SH-SY5Y (cell line): ENCODE data around the gene ALDH9A1.

Experiments used
- GATA2 ChIP-seq: IDR thresholded peaks from 2 replicates; pipeline ENCODE4 v1.6.1; 2011; ENCODE audit warnings: mild to moderate bottlenecking, low read depth, low read length
- GATA3 ChIP-seq: IDR thresholded peaks from 2 replicates; pipeline ENCODE4 v1.6.1; 2011; ENCODE audit warnings: low read depth, mild to moderate bottlenecking, low read length, moderate library complexity

Gene ALDH9A1

DNA sequence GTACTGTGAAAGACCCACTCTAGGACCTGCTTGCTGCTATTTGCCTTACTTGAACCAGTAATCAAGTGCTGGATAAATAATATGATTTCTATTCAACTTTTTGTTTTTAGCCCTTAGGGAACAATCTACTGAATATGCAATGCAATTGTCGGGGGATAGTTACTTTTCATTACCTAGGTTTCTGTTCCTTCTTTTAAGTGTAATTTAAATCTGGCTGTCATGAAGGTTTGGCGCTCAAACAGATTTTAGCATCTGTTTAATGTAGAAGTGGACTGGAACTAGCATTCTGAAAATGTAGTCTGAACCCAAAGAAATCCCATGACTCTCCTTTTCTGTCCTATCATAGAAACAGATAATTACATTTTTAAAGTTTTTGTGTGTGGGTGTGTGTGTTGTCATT, 62.5 kb downstream of the ALDH9A1 start:
- TF ChIP-seq GATA3 (no peak), GATA2 (no peak)

DNA sequence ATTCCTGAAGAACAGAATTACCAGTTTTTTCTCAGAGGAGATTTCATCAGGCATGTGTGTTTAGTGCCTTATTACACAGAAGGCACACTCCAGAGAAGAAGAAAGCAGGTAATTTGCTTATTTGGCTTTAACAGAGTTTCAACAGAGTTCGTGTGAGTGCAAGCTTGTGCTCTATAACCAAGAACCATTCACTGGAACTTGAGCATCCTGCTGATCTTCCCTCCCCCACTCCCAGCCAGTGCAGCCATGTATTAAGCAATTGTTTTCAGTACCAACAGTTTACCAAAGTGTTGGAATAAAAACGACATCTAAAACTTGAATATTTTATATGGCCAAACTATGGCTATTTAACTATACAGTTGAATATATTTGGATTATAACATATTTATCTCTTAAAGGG, 63.0 kb downstream of the ALDH9A1 start:
- no peak for TF ChIP-seq GATA3
- TF ChIP-seq GATA2 = no peak

DNA sequence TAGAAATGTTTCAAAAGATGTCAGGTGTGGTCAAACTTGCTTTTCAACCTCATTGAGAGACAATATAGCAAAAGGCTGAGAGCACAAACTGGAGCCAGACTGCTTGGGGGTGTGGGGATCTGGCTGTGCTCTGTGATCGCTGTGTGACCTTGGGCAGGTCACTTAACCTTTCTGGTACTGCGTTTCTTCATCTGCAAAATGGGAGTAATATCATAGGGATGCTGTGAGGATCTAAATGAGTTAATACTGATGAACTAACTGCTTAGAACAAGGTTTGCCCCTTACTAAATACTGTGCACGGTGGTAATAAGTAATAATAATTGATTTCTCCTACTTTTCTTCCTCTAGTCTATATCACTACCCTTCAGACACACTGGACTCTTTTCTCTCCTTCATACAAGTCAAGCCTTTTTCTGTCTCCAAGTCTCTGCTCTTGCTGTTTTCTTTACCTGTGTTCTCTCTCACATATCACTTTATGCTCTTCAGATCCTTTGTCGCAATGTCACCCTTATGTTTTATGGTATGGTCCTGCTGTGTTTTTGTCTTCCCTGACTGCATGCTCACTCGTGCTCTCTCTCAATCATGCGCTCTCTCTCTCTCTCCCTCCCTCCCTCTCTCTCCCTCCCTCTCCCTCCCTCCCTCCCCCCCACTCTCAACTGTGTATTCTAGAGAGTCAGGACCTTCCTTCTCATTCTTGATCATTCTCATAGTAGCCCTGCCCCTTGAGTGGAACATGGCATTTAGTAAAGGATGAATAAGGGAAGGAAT, 64.0 kb downstream of the ALDH9A1 start:
- TF ChIP-seq GATA2 = no peak
- TF ChIP-seq GATA3 = no peak

DNA sequence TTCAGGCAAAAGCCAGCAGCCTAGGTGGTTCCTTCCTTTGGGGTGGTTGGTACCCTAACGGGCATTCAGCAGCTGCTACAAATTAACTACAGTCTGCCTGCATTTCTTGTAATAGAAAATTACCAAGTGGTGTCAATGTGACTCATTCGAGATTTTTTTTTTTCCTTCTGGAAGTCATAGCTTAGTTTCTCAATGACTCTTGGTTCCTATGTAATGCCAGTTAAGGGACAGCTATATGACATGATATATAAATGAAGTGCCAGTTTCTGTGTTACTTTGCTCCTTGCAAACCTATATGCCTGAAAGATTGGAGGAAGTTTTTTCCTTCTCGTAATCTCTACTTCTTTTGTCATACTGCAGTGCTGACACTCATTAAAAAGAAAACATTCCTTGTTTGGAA, 64.7 kb downstream of the ALDH9A1 start:
- TF ChIP-seq GATA2 = no peak
- TF ChIP-seq GATA3 = no peak

DNA sequence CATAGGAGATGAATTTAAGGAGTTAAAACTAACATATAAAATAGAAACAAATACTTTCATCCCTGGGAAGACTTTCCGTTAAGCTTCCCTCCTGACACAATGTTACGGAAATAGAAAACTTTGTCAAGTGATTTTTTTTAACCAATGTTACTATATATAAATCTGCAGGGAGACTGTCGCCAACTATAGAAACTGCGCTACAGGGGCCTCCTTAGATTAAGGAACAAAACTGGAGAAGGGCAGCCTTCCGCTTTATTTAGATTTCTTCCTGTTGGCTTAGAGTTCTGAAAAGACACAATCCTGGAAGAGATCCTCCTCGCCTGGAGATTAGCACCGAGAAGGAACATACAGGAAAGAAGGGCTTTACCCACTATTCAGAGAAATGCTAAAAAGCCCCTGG, 65.9 kb downstream of the ALDH9A1 start:
- TF ChIP-seq GATA2 (no peak), GATA3 (no peak)

DNA sequence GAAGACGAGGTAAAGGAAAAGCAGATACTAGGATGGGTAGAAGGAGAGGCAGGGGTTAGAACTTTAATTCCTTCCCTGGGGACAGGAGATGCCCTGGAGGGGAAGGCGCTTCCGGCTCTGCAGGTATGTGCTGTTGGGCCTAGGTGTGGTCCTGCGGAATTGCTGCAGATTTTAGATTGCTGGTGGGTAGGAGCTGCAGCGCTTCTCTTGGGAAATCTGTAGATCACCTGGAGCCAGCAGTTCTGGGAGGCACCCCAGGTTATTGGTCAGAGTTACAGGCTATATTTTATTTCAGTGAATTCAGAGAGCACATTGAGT, 66.3 kb downstream of the ALDH9A1 start:
- TF ChIP-seq GATA3 (no peak), GATA2 (no peak)

DNA sequence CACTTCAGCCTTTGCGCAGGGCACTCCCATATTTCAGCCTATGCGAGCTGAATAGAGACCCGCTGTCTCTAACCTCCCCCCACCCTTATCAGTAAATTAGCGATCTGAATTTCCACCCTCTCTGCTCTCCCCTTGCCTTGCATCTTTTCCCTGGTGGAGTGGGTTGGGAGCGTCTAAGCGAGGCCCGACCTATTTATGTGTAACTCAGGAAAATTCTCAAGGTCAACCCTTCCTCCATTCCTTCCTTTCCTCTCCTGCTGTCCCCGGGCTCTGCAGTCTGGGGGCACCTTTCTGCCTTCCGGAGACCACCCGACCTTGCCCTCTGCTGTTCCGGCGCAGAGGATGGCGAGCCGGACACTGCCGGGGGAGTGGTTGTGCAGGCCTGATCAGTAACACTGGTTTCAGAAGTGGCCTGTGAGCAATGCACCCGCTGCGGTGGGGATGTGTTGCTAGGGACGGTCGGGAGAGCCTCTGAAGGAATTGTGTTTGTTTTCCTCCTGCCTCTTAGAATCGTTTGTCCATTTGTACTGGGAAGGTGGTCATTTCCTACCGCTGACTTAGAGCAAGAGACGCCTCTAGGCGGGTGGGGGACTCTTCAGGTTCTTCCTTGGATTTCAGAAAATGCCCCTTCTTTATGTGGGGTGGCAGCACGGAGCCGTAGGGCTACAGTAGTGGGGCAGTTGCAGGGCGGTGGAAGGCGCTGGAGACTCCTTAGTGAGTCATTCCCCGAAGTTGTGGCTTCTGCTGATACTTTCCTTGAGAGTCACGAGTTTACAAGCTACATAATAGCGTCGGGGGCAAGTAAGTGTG, 66.8 kb downstream of the ALDH9A1 start:
- TF ChIP-seq GATA3 = no peak
- peak; percentile 54 for TF ChIP-seq GATA2

DNA sequence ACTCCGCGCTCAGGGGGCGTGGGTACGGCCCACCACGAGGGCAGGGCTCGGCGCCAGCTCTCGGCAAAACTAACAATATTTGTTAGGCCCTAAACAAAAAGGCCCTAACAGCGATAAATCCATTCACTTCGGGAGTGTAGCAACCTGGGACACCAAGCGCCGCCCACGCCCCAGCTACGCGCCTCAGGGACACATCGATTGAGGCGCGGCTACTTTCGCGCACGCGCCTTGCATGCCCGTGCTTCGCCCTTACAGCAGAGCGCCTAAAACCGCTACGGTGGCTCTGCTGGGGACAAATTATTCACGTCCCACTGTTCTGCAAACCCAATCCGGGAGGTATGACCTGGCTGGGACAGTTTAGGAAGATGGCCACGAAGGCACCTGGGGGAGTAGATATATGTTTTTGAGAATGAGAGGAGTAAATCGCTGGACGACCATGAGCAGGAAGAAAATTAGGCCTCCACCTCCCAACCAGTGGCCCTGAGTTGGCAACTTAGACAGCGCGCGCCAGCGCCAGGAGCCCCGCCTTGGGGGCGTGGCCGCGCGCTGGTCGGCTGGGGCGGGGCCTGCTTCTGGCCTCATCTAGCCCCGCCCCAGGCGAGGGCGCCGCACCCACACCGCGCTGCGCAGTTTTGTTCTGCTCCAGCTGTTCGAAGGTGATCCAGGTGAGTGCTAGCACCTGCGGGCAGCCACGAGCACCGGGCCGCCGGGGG, 67.6 kb downstream of the ALDH9A1 start, which contains the start of gene MGST3:
Gene MGST3, plus strand, starts transcription at position 606 of the 713 bp plus-strand sequence. CDS start 18,614 bp downstream, outside the sequence.
- TF ChIP-seq GATA2 (no peak), GATA3 (no peak)

DNA sequence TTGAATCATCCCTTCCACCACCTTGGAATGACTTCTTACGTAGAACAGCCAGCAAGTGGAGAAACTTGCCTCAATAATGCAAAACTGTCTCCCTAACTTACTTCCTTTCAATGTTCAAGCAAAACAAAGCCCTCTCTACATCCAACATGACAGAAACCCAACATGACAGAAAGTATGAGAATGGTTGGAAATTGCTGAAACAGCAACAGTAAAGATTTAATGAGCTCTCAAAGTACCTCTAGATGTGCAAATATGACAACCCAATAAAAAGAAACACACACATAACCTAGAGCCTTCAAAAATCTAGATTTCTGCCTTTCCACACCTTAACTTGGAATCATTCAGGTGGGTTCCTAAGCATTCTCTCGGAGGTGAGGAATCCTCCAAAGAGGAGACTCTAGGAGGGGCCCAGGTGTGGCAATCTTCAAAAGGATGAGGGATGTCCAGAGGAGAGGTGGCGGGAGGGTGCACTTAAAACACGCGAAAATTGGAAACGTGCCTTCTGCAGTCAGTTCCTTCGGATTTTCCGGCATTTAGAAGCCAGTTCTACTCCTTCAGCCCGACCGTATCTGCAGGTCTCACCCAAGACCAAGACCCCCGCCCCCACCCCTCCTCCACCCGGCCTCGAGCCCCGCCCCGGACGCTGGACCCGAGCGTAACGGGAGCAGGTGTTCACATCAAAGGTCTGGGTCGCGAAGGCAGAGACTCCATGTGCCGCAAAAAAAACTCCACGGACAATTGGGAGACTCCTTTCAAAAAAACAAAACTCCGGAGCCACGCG, 68.3 kb downstream of the ALDH9A1 start:
- TF ChIP-seq GATA3 (no peak), GATA2 (no peak)

DNA sequence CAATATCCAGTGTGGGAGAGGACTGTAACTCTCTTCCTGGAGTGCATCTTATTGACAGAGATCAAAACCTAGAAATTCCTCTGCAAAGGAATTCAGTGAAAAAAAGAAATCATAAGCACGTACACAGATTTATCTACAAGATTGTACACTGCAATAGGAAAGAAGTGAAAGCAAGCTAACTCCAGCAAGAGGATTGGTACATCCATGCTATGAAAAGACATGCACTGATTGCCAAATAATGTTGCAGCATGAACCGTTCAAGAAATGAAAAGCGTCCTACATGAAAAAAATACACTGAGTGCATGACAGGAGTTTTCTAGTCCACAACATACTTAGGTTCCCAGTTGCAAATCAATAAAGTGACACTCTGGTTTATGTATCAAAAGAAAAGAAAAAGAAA, 69.2 kb downstream of the ALDH9A1 start:
- TF ChIP-seq GATA3 (no peak), GATA2 (no peak)

DNA sequence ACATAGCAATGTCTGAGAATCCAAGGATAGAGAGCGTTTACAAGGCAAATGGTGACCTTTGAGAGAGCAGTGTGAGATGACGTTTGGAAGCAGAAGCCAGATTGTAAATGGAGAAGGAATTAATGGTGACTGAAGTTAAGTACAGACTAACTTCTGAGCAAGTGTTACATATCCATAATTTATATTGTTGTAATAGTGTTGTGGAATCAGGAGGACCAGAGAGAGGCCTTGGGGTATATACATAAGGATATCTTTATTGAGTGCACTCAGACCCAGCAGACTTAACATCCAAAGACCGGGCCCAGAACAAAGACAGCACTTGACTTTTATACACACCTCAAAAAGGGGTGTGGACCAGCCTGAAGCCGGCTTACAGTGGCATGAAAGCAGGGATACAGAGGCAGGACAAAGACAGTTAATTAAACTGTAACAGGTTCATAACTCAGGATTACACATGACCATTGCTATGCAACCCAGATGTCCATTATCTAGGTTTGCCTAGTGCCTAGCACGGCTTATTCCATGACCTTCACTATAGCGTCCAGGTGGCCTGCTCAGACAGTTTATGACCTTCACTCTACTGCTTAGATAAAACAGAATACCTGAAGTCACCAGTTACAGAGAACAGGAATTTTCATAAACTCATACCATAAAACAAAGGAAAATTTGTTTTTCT, 70.1 kb downstream of the ALDH9A1 start:
- no peak for TF ChIP-seq GATA3
- no peak for TF ChIP-seq GATA2

DNA sequence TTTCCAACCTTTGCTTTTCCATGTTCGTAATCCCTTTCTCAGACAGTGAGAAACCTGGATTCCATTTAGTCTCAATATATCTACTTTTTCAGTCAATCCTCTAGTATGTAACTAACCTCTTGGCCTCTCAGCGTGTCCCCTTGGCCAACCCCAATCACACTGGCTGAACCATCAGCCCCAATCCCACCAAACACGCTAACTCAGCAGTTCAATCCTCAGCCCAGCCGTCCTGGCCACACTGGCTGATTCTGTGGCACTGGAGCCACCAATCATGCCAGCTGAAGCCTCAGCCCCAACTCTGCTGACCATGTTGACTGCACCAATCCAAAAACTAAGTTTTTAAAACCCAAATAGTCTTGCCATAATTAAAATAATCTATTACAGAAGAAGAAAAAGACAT, 73.9 kb downstream of the ALDH9A1 start:
- TF ChIP-seq GATA2 = no peak
- no peak for TF ChIP-seq GATA3

DNA sequence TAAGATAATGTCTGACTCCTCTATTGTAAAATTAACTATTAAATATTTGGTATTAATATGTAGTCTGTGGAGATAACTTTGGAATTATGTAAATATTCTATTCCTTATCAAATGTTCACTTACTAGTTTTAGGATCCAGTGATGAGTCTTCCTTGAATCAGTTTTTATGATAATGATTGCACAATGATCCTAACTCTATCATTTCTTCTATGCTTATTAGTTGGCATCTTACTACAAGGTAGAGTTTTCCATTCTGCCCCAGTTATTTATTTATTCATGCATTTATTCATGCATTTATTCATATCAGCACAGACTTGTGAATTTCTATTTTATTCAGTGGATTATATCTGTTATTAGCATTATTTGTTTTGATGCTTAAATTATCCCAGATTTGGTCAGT, 74.7 kb downstream of the ALDH9A1 start:
- no peak for TF ChIP-seq GATA3
- no peak for TF ChIP-seq GATA2
